HG03520 (cell line): Measurements from ENCODE around the gene PLAGL1.
A peak's percentile ranks its signal among the peaks of the same experiment; 100 is the strongest.
"Not testable (repeated sequence)": the region's sequence is repeated elsewhere in the genome, so short reads cannot be mapped to it uniquely, and the experiment has no call there.

Experiments used
- ATAC-seq: cut with Tn5 transposase; IDR thresholded peaks from one replicate; pipeline ENCODE4 v1.9.1; 2021; ENCODE audit warnings: mild to moderate bottlenecking, moderate library complexity; ENCODE audit not compliant: unreplicated experiment

The PLAGL1 gene

DNA sequence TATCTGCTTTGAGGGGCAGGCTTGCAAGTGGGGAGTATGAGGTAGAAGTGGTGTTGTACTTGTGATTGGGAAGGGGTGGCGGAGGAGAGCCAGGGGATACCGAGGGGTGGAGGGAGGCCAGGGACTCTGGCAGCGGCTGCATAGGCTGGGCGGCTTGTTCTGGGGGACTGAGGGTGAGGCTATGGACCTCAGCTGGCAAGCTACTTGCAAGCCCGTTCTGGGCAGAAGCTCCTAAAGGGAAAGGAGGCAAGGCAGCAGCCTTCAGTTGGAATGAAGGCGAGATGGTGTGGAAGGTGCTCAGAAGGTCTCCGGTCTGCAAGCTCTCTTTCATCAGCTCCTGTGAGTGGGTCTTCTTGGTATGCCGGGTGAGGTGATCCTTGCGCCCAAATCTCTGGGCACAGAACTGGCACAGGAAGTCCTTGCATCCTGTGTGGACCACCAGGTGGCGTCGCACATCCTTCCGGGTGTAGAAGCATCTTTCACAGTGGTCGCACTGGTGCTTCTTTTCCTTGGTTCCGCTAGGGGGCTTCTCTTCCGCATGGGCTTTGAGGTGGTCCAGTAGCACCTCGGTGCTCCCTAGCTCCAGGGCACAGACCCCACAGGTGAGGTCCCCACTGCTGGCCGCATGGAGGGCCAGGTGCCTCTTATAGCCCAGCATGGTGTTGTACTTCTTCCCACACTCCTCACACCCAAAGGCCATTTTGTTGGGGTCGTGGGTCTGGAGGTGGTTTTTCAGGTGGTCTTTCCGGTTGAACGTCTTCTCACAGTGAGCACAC is 66.0 kb downstream of the PLAGL1 start:
- peak; percentile 41 for ATAC-seq

DNA sequence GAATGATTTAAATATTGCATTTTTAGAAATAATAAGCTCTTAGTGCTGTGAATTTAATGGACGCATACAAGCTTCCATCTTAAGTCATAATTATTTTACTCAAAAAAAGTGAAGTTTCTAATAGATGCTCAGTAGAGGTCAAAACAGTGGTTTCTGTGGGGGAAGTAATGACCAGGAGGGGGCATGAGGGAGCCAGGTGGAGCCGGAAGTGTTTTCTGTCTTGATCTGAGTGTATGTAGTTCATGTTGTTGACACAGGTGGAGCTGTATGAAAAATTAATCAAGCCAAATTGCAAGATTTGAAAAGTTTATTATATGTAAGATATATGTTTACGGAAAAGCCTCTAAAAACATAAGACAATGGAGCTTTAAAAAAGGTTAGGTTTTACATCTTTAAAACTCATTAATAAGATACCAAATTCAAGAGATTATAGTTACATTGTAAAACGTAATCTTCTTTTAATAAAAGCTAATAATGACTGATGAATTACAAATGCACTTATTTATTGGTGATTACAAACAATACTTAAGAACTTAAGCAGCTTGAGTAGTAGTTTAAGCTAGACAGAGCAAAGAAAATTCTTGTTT is 68.0 kb downstream of the PLAGL1 start:
- peak; percentile 99 for ATAC-seq

DNA sequence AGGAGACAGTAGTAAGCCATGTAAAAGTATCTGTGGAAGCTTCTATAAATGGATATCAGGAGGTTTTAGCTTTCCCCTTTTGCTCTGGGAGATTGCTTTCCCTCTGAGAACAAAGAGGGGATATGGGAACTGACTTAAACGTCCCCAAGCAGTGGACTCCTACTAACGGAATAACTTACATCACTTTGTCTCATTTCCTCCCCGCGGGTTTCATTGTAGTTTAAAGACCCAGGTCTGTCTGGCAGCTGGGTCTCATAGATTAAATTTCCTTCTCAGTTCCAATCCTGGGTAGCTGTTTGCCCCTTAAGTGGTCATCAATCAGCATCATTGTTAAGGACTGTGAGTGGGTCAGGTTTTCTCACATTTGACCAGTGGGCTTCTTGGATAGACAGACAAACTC is 68.7 kb downstream of the PLAGL1 start:
- no peak for ATAC-seq

DNA sequence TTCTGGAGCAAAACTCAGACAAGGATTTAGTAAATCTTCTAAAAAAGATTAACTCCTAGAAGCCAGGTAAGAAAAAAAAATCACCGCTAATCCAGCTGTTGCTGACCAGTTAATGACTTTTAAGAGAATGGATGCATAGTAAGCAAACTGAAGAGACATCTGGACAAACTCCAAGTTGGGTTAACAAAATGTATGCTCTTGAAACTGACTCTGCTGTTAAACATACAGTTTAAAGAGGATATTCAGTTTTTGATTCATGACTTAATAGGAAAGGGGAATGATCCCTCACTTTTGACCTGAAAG is 70.4 kb downstream of the PLAGL1 start:
- no peak for ATAC-seq

DNA sequence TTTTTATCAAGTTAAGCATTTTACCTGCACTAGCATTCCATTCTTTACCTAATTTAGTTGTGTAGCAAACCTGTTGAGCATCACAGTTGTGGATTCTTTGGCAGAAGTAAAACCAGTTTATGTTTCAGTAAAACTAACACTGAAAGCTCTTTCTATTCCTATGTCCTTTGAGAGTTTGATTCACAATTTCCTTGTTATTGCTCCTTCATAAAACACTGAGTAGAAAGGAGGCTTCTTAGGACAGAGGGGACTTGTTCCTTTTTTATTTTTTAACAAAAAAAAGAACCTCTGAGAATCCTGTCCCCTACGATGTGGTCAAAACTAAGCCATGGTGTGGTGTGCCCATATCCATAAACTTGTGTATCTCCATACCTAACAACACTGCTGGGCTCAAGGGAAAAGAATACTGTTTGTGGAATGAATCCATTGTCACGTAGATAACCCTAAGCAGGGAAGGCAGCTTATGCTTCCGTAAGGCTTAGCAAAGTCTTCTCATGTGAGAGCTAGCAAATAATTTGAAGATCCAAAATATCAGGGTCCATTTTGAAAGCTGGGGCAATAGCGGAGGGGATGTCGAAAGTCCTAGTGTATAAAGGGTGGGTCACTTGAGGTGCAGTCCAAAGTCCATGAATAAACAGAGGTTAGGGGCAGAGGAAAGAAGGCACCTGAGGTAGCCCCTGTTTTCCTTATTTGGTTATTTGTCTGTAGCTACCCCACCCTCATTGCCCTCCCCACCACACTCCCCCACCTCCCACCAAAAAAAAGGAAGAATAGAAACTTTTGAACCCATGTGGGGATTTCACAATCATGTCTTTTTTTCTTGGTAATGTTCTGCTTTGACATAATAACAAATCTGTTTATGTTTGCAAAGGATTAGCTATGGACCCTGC is 71.0 kb downstream of the PLAGL1 start:
- no peak for ATAC-seq

DNA sequence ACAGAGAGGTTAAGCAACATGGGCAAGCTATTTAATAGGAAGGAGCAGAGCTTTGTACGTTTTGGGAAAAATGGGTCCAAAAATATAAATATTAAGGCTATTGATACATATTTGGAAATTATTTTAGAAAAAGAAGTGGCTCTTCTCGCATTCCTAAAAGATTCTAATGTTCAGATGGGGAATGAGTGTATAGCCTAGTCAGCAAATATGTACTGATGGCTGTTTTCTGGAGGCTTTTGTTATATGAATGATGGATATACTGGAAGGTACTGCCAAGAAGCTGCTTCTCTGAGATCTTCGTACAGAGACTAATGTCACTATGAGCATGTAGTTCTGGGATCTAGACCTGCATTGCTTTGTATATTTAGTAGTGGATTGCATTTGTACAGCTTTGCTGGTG is 71.7 kb downstream of the PLAGL1 start:
- ATAC-seq, result no peak

DNA sequence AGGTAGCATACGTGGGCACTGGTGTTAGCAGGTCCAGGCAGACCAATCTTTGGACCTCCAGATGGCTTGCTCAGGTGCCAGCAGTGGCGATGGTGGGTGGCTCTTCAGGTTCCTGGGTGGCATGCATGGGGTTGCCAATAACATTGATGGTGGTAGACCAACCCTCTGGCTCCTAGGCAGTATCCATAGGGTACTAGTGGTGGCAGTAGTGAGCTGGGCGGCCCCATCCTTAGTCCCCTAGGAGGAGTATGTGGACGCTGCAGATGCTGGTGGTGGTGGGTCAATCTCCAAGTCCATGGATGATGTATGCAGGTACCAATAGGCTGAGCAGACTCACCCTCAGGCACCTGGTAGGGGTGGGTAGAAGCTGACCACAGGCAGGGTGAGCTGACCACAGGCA is 73.2 kb downstream of the PLAGL1 start:
- no peak for ATAC-seq

DNA sequence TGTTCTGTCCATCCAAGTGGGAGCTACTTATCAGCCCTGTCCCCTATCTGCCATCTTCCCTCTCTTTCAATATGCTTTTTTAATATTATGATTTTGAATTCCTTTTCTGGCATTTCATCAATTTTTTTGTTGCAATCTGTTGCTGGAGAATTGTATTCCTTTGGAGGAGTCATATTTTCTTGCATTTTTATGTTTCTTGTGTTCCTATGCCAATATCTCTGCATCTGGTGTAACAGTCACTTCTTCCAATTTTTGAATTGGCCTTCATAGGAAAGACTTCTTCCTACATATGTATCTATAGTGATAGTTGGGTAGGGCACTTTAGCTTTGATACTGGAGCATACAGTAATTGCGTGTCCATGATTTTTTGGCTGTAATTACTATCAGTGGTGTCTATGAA is 73.7 kb downstream of the PLAGL1 start:
- no peak for ATAC-seq

DNA sequence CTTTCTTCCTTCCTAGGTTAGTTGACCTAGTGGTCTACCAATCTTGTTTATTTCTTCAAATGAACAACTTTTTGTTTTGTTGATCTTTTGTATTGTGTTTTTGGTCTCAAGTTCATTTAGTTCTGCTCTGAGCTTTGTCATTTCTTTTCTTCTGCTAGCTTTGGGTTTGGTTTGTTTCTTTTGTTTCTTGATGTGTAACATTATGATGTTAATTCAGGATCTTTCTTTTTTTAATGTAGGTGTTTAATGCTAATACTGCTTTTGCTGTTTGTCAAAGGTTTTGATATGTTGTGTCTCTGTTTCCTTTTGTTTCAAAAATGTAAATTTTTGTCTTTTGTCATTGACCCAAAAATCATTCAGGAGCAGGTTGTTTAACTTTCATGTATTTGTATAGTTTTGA is 78.1 kb downstream of the PLAGL1 start:
- no peak for ATAC-seq

DNA sequence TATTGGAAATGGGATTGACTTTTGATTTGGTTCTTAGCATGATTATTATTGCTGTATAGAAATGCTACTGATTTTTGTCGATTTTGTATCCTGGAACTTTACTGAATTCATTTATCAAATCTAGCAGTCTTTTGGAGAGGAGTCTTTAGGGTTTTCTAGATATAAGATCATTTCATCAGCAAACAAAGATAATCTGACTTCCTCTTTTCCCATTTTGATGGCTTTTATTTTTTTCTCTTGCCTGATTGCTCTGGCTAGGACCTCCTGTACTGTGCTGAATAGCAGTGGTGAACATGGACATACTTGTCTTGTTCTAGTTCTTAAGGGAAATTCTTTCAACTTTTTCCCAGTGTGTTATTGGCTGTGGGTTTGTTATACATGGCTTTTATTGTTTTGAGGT is 79.2 kb downstream of the PLAGL1 start:
- no peak for ATAC-seq

DNA sequence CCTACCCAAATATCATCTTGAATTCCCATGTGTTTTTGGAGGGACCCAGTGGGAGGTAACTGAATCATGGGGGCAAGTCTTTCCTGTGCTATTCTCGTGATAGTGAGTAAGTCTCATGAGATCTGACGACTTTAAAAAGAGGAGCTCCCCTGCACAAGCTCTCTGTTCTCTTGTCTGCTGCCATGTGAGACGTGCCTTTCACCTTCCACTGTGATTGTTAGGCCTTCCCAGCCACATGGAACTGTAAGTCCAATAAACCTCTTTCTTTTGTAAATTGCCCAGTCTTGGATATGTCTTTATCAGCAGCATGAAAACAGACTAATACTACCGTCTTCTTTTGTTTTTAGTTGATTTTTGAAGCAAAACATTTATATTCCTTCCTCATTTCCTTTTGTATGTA is 91.0 kb downstream of the PLAGL1 start:
- ATAC-seq, result not testable (repeated sequence)

DNA sequence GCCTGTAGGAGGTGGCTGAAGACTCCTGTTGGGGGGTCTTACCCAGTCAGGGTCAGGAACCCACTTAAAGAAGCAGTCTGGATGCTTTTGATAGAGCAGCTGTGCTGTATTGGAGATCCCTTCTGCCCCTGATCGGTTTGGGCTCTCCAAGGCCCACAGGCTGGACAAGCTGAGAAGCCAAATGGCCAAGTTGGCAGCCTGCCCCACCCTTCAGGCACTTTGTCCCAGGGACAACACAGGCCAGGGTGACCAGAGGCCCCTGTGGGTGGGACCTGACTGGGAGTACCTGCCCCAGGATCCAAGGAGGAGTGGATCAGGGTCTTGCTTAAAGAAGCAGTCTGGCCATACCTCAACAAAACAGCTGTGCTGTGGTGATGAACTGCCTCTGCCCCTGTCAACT is 95.4 kb downstream of the PLAGL1 start:
- ATAC-seq, result no peak

DNA sequence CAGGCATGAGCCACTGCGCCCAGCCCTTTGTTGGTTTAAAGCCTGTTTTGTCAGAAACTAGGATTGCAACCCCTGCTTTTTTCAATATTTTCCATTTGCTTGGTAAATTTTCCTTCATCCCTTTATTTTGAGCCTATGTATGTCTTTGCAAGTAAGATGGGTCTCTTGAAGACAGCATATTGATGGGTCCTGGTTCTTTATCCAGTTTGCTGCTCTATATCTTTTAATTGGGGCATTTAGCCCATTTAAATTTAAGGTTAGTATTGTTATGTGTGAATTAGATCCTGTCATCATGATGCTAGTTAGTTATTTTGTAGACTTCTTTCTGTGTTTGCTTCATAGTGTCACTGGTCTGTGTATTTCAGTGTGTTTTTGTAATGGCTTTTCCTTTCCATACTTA is 97.0 kb downstream of the PLAGL1 start:
- ATAC-seq, result no peak

DNA sequence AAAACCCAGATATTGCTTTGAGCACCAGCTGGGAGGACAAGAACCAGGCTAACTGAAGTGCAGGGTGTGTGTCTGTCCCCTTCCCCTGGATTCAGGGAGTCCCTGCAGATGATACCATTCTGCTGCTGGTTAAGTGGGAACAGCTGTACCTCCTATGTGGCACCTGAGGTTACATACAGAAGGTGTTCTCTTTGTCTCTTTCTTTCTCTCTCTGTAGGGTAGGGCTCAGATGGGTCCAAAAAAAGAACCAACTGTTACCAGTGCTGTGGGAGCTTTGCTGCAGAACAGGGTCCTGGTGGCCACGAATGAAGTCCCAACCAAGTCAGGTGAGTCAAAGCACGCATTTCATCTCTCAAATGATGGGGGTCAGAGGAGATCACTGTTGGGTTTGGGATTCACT is 105.2 kb downstream of the PLAGL1 start:
- no peak for ATAC-seq

DNA sequence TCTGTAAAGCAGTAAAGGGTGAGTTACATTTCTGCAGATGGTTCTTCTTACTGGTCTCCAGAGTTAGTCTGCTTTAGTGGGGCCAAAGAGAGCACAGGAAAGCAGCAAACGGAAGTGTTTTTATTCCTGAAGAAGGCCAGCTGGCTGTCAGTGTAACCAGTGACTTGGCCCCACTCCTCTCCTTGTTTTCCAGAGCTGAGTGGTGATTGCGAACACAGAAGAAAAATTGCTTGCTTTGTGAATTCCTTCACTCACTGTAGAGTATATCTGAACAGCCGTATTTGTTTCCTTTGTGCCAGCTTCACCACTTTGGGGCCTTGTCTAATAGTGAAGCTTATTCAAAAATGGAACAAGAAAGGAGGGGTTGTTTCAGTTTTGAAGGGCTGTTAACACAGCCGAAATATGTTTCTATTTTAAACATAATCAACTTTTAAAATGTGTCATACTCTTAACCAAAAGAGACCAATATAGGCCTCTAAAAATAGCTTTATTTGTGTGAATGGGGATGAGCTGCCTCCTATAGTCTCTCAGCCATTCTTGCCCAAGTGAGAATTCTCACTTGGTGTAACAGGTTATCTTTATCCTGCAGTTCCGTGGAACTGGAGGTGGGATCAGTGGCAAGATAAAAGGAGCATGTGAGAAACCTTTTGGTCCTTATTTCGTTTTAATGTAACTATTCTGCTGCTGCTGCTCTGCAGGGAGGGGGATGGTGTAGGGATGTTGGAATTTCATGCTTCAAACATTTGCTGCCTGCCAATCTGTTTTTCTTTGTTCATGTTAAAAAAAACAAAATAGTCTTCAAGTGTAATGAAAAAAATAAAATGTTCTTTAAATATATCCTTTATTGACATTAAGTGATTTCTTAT is 105.9 kb downstream of the PLAGL1 start:
- peak; percentile 96 for ATAC-seq

DNA sequence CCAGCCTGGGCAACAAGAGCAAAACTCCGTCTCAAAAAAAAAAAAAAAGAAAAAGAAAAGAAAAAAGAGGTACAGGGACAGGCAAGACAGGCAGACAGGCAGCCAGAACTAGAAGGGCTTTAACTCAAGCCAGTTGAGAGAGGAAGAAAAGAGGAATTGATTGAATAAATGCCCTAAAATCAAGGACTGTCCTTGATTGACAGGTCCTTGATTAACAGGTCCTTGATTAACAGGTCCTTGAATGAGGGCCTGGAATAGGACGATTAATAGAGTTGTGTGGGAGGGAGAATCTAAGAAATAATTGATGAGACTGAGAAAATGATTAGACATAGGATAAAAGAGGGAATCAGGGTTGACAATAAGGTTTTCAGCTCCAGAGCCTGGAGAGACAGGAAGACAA is 107.7 kb downstream of the PLAGL1 start:
- ATAC-seq, result no peak

DNA sequence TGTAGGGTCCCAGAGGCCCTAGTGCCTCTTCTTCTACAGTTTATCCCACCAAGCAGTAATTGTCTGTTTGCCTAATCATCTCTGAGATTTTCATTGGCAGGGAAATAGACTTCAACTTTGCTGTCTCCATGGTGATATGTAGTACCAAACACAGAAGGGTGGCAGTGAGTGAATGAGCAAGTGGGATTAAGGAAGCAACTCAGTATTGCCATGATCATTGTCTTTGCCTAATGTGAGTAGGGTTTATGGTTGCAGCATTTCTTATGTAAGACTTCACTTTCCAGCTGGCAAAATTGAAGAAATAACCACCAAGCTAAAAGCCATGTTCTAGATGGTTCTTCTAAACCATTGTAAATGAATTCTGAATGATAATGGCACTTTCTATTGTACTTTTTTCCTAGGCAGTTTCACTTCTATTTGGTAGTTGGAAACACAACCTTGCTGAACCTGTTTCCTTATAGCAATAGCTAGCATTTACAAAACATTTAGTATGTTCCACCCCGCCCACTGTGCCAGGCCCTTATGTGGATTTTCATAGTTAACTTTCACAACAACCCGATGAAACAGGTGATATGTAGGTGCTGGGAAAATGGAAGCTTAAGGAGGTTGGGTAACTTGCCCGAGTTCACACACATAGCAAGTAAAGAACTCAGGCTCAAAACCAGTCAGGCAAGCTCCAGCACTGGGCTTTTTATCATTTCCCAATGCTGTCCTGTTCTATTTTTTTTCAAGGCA is 111.8 kb downstream of the PLAGL1 start:
- ATAC-seq, result no peak

DNA sequence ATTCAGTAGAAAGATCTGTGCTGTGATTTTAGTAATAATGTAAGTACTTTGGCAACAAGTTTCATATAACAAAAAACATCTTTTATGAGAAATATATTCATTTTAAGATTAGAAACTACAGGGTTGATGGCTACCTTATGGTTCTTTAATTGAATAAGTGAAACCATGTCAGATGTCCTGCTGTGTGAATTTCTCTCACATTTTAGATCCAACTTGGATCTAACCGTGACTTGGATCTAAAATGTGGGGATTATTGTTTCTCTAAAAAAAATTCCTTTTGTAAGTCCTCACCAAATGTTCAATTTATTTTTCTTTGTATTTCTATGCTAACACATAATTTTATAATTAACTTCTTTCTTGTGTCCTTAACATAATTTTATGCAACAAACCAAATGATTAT is 113.4 kb downstream of the PLAGL1 start:
- no peak for ATAC-seq
